NB4 (cell line): Measurements from ENCODE around the gene OR2D2.

Experiments used
- DNase-seq: peaks from one replicate; pipeline ENCODE4 v3.0.0; 2010; ENCODE audit warnings: low read depth
- H3K4me3 ChIP-seq: one replicate; pipeline ENCODE4 v1.5.1; 2011; ENCODE audit warnings: mild to moderate bottlenecking, low read depth, low read length, moderate library complexity
- MYC ChIP-seq: IDR thresholded peaks from 2 replicates; pipeline ENCODE4 v1.6.1; 2011; ENCODE audit warnings: low read depth, low read length
- POLR2A ChIP-seq: IDR thresholded peaks from 2 replicates; pipeline ENCODE4 v1.6.1; 2011; ENCODE audit warnings: mild to moderate bottlenecking; ENCODE audit not compliant: insufficient read length; ENCODE audit errors: extremely low read depth
- TF ChIP-seq, protein P1 (sequence below): IDR thresholded peaks from 2 replicates; pipeline ENCODE4 v1.6.1; 2011; ENCODE audit warnings: low read depth, low read length
- TF ChIP-seq, protein P2 (sequence below): IDR thresholded peaks from one replicate; pipeline ENCODE4 v1.5.1; 2012; ENCODE audit warnings: low read depth, low read length

Gene OR2D2

DNA sequence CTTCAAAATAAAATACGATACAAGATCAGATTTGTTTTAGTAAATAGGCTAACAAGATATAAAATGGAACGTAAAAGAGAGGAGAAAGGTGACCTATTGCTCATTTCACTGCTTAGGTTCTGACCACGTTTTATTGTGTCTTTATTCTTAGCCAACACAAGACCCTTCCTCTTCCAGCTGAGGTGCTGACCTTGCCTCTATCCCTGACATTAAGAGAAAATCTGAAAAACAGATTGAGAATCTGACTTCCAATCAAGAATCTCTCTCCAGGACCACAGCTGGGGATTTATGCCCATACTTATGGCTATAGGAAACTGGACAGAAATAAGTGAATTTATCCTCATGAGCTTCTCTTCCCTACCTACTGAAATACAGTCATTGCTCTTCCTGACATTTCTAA is 46.9 kb downstream of the OR2D2 start, which contains the start of gene OR10A5:
Gene OR10A5, plus strand, starts transcription at position 301 of the 400 bp plus-strand sequence. Its CDS starts 0 bp downstream, at position 301.
- TF ChIP-seq POLR2A (no peak), MYC (no peak)
- TF ChIP-seq, protein P1, sequence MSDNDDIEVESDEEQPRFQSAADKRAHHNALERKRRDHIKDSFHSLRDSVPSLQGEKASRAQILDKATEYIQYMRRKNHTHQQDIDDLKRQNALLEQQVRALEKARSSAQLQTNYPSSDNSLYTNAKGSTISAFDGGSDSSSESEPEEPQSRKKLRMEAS = no peak
- TF ChIP-seq, protein P2, sequence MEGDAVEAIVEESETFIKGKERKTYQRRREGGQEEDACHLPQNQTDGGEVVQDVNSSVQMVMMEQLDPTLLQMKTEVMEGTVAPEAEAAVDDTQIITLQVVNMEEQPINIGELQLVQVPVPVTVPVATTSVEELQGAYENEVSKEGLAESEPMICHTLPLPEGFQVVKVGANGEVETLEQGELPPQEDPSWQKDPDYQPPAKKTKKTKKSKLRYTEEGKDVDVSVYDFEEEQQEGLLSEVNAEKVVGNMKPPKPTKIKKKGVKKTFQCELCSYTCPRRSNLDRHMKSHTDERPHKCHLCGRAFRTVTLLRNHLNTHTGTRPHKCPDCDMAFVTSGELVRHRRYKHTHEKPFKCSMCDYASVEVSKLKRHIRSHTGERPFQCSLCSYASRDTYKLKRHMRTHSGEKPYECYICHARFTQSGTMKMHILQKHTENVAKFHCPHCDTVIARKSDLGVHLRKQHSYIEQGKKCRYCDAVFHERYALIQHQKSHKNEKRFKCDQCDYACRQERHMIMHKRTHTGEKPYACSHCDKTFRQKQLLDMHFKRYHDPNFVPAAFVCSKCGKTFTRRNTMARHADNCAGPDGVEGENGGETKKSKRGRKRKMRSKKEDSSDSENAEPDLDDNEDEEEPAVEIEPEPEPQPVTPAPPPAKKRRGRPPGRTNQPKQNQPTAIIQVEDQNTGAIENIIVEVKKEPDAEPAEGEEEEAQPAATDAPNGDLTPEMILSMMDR = no peak
- H3K4me3 ChIP-seq = no peak within 1 kb of the TSS
- DNase-seq = no peak

DNA sequence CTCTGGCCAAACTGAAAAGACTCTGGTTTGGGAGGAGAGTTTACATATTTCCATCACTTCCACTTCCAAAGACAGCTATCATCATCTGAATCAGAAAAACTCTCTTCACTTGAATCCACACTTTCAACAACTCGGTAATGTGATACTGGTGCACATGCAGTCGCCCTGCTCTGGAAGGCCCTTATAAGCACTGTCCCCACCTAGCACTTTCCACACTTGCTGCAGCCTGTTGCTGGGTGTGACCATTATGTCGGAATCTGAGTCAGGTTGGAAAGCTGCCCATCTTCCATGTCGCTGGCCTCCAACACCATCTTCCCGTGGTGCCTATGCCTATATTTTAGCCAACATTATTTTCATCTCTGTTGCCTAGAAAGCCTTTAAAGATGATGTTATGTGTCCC is 47.9 kb downstream of the OR2D2 start:
- TF ChIP-seq, protein P2 = no peak
- TF ChIP-seq MYC (no peak), POLR2A (no peak)
- TF ChIP-seq, protein P1 = no peak
- no peak for DNase-seq
- H3K4me3 ChIP-seq = no peak overlapping the region

DNA sequence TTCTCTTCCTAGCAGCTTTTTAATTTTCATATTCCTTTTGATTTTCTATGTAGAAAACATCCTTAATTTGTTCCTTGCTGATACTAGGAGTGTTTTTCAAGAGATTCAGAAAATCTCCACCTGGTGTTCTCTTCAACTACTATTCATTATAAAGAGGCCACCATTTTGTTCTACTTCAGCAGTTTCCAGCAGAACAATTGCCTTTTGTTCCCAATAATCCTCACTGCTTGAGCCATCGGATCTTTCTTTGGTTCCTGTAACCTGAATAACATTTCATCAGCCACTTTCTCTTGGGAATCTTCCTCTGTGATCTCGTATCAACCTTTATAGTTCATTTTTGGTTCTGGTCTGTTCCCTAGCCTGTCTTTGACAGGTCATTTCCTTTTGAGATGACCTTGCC is 48.6 kb downstream of the OR2D2 start:
- TF ChIP-seq, protein P2 = no peak
- TF ChIP-seq POLR2A = no peak
- TF ChIP-seq, protein P1 = no peak
- TF ChIP-seq MYC = no peak
- DNase-seq = no peak
- no peak overlapping the region for H3K4me3 ChIP-seq

DNA sequence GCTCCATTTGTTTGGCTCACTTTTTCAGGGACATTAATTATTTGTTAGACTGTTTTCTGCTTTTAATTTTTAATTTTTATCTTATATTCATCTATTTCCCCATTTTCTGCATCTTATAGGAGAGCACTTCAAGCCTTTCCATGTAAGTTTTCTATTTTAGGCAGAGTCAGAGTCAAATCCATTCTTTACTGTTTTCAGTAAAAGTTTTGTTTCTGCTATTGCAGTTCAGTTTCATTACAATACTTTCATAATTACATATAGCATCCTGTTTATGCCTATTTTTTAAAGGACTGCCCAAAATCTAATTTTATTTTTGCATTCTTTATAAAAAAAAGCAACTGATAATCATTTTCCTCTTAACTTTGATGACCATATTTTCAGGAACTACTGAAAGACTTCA is 50.6 kb downstream of the OR2D2 start:
- no peak overlapping the region for H3K4me3 ChIP-seq
- TF ChIP-seq POLR2A (no peak), MYC (no peak)
- TF ChIP-seq, protein P2 = no peak
- TF ChIP-seq, protein P1 = no peak
- DNase-seq = no peak
